ENCODE results near the gene XPO4. TPM values are rescaled to one million over a fixed set of nuclear protein-coding genes. Genes with fewer than 3 reads are reported as not detected.
A peak's percentile ranks its signal among the peaks of the same experiment; 100 is the strongest.

XPO4 gene
- total and polyA plus RNA-seq, 2 of the 13 experiments (the other 11 are each of a cell fraction or from before 2014, with no cell fraction given): 8.4 to 24.8 TPM

DNA sequence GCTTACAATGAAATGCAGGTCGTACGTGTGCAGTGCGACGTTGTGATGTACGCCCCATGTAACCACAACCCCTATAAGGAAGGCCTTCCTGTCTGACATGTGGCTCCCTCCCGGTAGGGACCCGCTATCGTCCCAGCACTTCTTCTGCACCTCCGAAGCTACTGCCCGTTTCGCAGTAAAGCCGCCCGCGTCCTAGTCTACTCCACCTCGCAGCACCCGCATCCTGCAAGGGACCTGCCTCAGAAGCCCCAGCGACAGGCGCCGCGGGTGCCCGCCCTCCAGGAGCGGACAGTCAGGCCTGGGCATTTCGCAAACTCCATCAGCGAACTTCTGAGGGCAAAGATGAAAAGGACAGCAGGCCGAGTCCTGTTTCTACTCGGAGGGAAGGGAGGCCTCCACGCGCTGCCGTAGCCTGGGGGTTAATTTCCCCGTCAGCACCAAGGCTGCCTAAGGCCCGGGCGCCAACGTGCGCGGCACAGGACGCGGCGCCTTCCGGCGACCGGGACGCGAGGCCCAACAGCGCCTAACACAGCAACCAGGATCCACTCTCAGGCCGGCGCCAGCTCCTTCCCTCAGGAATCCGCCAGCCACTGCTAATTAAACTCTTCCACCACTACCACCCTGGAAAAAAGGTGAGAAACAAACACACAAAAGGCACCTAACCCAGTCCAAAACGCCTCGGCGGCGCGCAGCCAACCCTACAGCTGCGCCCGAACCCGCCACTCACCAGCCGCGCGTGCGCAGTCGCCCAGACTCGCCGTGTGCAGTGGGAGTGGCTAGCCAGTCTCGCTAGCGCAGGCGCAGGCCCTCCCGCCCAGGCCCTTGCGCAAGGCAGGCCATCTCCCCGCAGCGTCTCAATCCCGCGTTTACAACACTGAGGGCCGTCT lies 129.1 kb downstream of the XPO4 start, which contains the start of gene EEF1AKMT1 (continued):
- TF ChIP-seq ZNF549 (CRISPR knock-in tag; IDR thresholded peaks at IDR 0.05): 0 out of 2 replicates have a peak, but pooled peaks have one; percentile 18
- no peak for TF ChIP-seq ZKSCAN1 (IDR thresholded peaks at IDR 0.05; ENCODE audit: low read length)
- no peak for TF ChIP-seq ESRRA (CRISPR knock-in tag; IDR thresholded peaks at IDR 0.05; ENCODE audit: low read depth)
- peak; percentile 62; the same call in 1 of the 2 replicates for TF ChIP-seq SRF (IDR thresholded peaks at IDR 0.05; ENCODE audit: low read depth, low read length)
- 0 out of 2 replicates have a peak, but pooled peaks have one; percentile 24 for TF ChIP-seq MIXL1 (CRISPR knock-in tag; IDR thresholded peaks at IDR 0.05)
- TF ChIP-seq, protein P1, sequence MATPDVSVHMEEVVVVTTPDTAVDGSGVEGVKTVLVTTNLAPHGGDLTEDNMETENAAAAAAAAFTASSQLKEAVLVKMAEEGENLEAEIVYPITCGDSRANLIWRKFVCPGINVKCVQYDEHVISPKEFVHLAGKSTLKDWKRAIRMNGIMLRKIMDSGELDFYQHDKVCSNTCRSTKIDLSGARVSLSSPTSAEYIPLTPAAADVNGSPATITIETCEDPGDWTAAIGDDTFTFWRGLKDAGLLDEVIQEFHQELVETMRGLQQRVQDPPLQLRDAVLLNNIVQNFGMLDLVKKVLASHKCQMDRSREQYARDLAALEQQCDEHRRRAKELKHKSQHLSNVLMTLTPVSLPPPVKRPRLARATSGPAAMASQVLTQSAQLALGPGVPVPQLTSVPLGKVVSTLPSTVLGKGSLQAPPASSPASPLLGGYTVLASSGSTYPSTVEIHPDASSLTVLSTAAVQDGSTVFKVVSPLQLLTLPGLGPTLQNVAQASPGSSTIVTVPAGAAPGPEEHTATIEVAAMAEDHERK (CRISPR knock-in tag; IDR thresholded peaks at IDR 0.05; ENCODE audit: low read depth): no peak
- TF ChIP-seq MATR3 (CRISPR knock-in tag; IDR thresholded peaks at IDR 0.05): no peak
- TF ChIP-seq PRMT3 (CRISPR knock-in tag; IDR thresholded peaks at IDR 0.05; ENCODE audit: borderline replicate concordance, low read depth): no peak
- 0 out of 2 replicates have a peak, but pooled peaks have one; percentile 9 for TF ChIP-seq ZSCAN21 (CRISPR knock-in tag; IDR thresholded peaks at IDR 0.05; ENCODE audit: borderline replicate concordance)
- peak; percentile 83 for TF ChIP-seq THAP9 (CRISPR knock-in tag; IDR thresholded peaks at IDR 0.05; ENCODE audit: borderline replicate concordance)
- TF ChIP-seq MEIS2 (CRISPR knock-in tag; IDR thresholded peaks at IDR 0.05): peak; percentile 64; the same call in 1 of the 2 replicates
- TF ChIP-seq REXO4 (CRISPR knock-in tag; IDR thresholded peaks at IDR 0.05; ENCODE audit: borderline replicate concordance): no peak
- TF ChIP-seq JDP2 (CRISPR knock-in tag; IDR thresholded peaks at IDR 0.05; ENCODE audit: borderline replicate concordance): no peak
- TF ChIP-seq, protein P2, sequence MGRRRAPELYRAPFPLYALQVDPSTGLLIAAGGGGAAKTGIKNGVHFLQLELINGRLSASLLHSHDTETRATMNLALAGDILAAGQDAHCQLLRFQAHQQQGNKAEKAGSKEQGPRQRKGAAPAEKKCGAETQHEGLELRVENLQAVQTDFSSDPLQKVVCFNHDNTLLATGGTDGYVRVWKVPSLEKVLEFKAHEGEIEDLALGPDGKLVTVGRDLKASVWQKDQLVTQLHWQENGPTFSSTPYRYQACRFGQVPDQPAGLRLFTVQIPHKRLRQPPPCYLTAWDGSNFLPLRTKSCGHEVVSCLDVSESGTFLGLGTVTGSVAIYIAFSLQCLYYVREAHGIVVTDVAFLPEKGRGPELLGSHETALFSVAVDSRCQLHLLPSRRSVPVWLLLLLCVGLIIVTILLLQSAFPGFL (CRISPR knock-in tag; IDR thresholded peaks at IDR 0.05): no peak
- TF ChIP-seq BORCS8-MEF2B (CRISPR knock-in tag; IDR thresholded peaks at IDR 0.05): peak; percentile 87; the same call in 1 of the 2 replicates
- TF ChIP-seq, protein P3, sequence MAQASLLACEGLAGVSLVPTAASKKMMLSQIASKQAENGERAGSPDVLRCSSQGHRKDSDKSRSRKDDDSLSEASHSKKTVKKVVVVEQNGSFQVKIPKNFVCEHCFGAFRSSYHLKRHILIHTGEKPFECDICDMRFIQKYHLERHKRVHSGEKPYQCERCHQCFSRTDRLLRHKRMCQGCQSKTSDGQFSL (CRISPR knock-in tag; IDR thresholded peaks at IDR 0.05): no peak
- peak; percentile 95 for TF ChIP-seq KDM5B (CRISPR knock-in tag; IDR thresholded peaks at IDR 0.05; ENCODE audit: borderline replicate concordance)
- TF ChIP-seq HES4 (CRISPR knock-in tag; IDR thresholded peaks at IDR 0.05; ENCODE audit: borderline replicate concordance): peak; percentile 94
- TF ChIP-seq IKZF4 (CRISPR knock-in tag; IDR thresholded peaks at IDR 0.05; ENCODE audit: borderline replicate concordance, low read depth, not compliant biosample characterization): peak; percentile 68
- TF ChIP-seq MBD4 (IDR thresholded peaks at IDR 0.05; ENCODE audit: borderline replicate concordance, low read length): no peak
- no peak for TF ChIP-seq ARNTL (CRISPR knock-in tag; IDR thresholded peaks at IDR 0.05)
- TF ChIP-seq RCOR2 (CRISPR knock-in tag; IDR thresholded peaks at IDR 0.05): no peak
- TF ChIP-seq TCF12 (IDR thresholded peaks at IDR 0.05): no peak
- TF ChIP-seq TCF12 (CRISPR knock-in tag; IDR thresholded peaks at IDR 0.05): no peak
- TF ChIP-seq ZBTB42 (CRISPR knock-in tag; IDR thresholded peaks at IDR 0.05): peak; percentile 76; the same call in 1 of the 2 replicates

Data from HepG2 (cell line).